ENCODE measurements around the gene IPCEF1.

- no peak for TF ChIP-seq EZH2 (IDR thresholded peaks at IDR 0.05)
- TF ChIP-seq POLR2AphosphoS5 (IDR thresholded peaks at IDR 0.05; ENCODE audit: borderline replicate concordance, low read depth, low read length) = no peak
Measured at GRCh38 chr6:154289818-154290508, 66.6 kb downstream of the IPCEF1 start.

All from SK-N-MC (cell line).